SH-SY5Y (cell line): ENCODE measurements around the gene LNP1.

ENCODE experiments used
- GATA2 ChIP-seq: IDR thresholded peaks from 2 replicates; pipeline ENCODE4 v1.6.1; 2011; ENCODE audit warnings: mild to moderate bottlenecking, low read depth, low read length
- GATA3 ChIP-seq: IDR thresholded peaks from 2 replicates; pipeline ENCODE4 v1.6.1; 2011; ENCODE audit warnings: low read depth, mild to moderate bottlenecking, low read length, moderate library complexity

- TF ChIP-seq GATA2 (no peak), GATA3 (no peak)
These were observed 40.4 kb upstream of the LNP1 start for GRCh38 chr3:100360757-100361496.
